ENCODE results near the gene FOXP1.

- no peak for TF ChIP-seq TAF1 (IDR thresholded peaks at IDR 0.05; ENCODE audit: borderline replicate concordance, insufficient read depth, low read length)
- TF ChIP-seq SIN3A (IDR thresholded peaks at IDR 0.05; ENCODE audit: borderline replicate concordance, insufficient read depth, low read length), result no peak
- TF ChIP-seq REST (IDR thresholded peaks at IDR 0.05; ENCODE audit: insufficient read depth in 1 of 2, low read depth in 2 of 2, low read length in 2 of 2), result no peak
- TF ChIP-seq POLR2AphosphoS5 (IDR thresholded peaks at IDR 0.05; ENCODE audit: low read depth, low read length), result no peak
Observed at GRCh38 chr3:71057526-71057894, 526.0 kb downstream of the FOXP1 start.
